Stimulated activated CD4-positive, alpha-beta T cell treated with anti-CD3 and anti-CD28 coated beads, Interleukin-12 subunit alpha, Interleukin-12 subunit beta, amount 100 ng/mL, for 48 hours (primary cell): ENCODE data around the gene ATP1A3.

Experiments used
- DNase-seq, 3 donors: peaks; one replicate each; pipeline ENCODE4 v3.0.0-alpha.2; 2020; ENCODE audit warnings: low read depth in 2 of 3, low spot score in 1 of 3

The ATP1A3 gene

GRCh38 chr19:41918095-41918494 is 75.9 kb downstream of the ATP1A3 start:
- DNase-seq: no peak

DNA sequence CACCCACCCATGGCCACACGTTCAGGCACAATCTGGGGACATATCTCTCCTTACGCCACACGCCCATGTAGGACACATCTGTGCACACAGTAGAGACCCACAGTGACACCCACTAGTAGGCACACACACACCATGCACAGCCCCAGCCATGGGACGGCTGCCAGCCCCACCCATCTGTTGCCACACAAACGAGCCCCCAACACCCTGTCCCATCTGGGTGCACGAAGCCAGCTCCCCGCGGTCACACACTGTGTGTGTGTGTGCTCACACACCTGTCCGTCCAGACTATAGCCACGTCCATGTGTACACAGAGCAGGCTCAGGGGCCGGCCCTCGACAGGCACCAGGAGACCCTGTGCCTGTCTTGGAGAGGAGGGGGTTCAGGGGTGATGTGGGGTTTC is 76.4 kb downstream of the ATP1A3 start:
- DNase-seq: no peak
